Panc1 (cell line): ENCODE data around the gene ANKMY1. TPM values are rescaled to one million over a fixed set of nuclear protein-coding genes. Genes with fewer than 3 reads are reported as not detected.

Source experiments
- ATAC-seq: fragments of 200-7000 bp; cut with Tn5 transposase; 2 replicates; pipeline ENCODE4 v1.9.1; 2020; ENCODE audit warnings: mild to moderate bottlenecking, moderate library complexity
- BruUV-seq: library from RNA; stranded (reverse); fragments of 400-500 nt; replicated peaks from 2 replicates; lab custom pipeline; 2021; lab: Mats Ljungman, UMichigan
- CTCF ChIA-PET: fragments of 300-600 bp; sonication (Branson Sonifier 250); formaldehyde crosslinking; loops from one replicate; lab custom pipeline; 2022; ENCODE audit warnings: antibody characterized with exemption; lab: Charles Lee
- POLR2A ChIA-PET: fragments of 300-600 bp; sonication (Branson Sonifier 250); formaldehyde crosslinking; loops from one replicate; lab custom pipeline; 2022; ENCODE audit warnings: antibody characterized with exemption; lab: Charles Lee
- DNase-seq: peaks from one replicate; pipeline ENCODE4 v3.0.0-alpha.2; 2010; ENCODE audit warnings: low read depth, low spot score
- H3K27ac ChIP-seq: 2 replicates; pipeline ENCODE4 v1.5.1; 2011; ENCODE audit warnings: mild to moderate bottlenecking, low read length, inconsistent platforms
- H3K27me3 ChIP-seq: fragments of 200-500 bp; sonication (Bioruptor generic); 2 replicates; pipeline ENCODE4 v1.6.0; 2014; ENCODE audit warnings: low read length, inconsistent platforms; ENCODE audit not compliant: control insufficient read depth, insufficient read depth
- H3K36me3 ChIP-seq: fragments of 200-500 bp; sonication (Bioruptor generic); 2 replicates; pipeline ENCODE4 v1.5.1; 2014; ENCODE audit warnings: inconsistent platforms, mild to moderate bottlenecking, low read length, moderate library complexity; ENCODE audit not compliant: control insufficient read depth, insufficient read depth
- H3K4me1 ChIP-seq: 2 replicates; pipeline ENCODE4 v1.5.1; 2011; ENCODE audit warnings: inconsistent platforms, mild to moderate bottlenecking, low read length, moderate library complexity; ENCODE audit not compliant: control insufficient read depth, insufficient read depth
- H3K4me3 ChIP-seq, 2 experiments: 2 replicates each; pipeline ENCODE4 v1.5.1; 2011 to 2012; ENCODE audit warnings: low read depth in 2 of 2, low read length in 2 of 2, mild to moderate bottlenecking in 2 of 2, inconsistent platforms in 1 of 2, moderate library complexity in 1 of 2
- H3K9me3 ChIP-seq: fragments of 200-500 bp; sonication (Bioruptor generic); 2 replicates; pipeline ENCODE4 v1.5.1; 2014; ENCODE audit warnings: low read depth, mild to moderate bottlenecking, inconsistent platforms, low read length, moderate library complexity; ENCODE audit not compliant: control insufficient read depth, insufficient read depth
- POLR2AphosphoS5 ChIP-seq: IDR thresholded peaks from 2 replicates; pipeline ENCODE4 v1.6.1; 2012; ENCODE audit warnings: mild to moderate bottlenecking, low read depth, low read length, moderate library complexity
- SIN3A ChIP-seq: IDR thresholded peaks from 2 replicates; pipeline ENCODE4 v1.6.1; 2012; ENCODE audit warnings: low read depth, mild to moderate bottlenecking, low read length, moderate library complexity, borderline replicate concordance; ENCODE audit not compliant: insufficient read depth
- TCF7L2 ChIP-seq: IDR thresholded peaks from 2 replicates; pipeline ENCODE4 v1.6.1; 2011; ENCODE audit warnings: mild to moderate bottlenecking, low read depth, low read length, inconsistent platforms
- in situ Hi-C: cut with HindIII; loops from 2 replicates; pipeline ENCODE4 v1.10.0; 2016; ENCODE audit warnings: low sequenced_read_pairs, low pct_unique_long_range_greater_than_20kb
- intact Hi-C: fragments of 100-400 bp; cut with micrococcal nuclease; formaldehyde crosslinking; loops from one replicate; pipeline ENCODE4 v1.10.0; 2022; ENCODE audit not compliant: unreplicated experiment
- total RNA-seq: library from RNA; stranded (reverse); gene quantifications from one replicate; pipeline ENCODE4 v1.2.1, GENCODE V29; 2021; ENCODE audit not compliant: unreplicated experiment
- TF ChIP-seq, protein P1 (sequence below): fragments of 450-650 bp; IDR thresholded peaks from 2 replicates; pipeline ENCODE4 v1.5.1; 2017; ENCODE audit warnings: mild to moderate bottlenecking
- TF ChIP-seq, protein P2 (sequence below), 2 experiments: IDR thresholded peaks; 2 replicates each; pipeline ENCODE4 v1.6.1; 2011 to 2012; ENCODE audit warnings: low read depth in 2 of 2, control low read depth in 1 of 2, low read length in 1 of 2, mild to moderate bottlenecking in 1 of 2, moderate library complexity in 1 of 2; ENCODE audit not compliant: insufficient read depth in 1 of 2

The ANKMY1 gene
- total RNA-seq, 1 experiment from 2014 or later = 19.5 TPM

DNA sequence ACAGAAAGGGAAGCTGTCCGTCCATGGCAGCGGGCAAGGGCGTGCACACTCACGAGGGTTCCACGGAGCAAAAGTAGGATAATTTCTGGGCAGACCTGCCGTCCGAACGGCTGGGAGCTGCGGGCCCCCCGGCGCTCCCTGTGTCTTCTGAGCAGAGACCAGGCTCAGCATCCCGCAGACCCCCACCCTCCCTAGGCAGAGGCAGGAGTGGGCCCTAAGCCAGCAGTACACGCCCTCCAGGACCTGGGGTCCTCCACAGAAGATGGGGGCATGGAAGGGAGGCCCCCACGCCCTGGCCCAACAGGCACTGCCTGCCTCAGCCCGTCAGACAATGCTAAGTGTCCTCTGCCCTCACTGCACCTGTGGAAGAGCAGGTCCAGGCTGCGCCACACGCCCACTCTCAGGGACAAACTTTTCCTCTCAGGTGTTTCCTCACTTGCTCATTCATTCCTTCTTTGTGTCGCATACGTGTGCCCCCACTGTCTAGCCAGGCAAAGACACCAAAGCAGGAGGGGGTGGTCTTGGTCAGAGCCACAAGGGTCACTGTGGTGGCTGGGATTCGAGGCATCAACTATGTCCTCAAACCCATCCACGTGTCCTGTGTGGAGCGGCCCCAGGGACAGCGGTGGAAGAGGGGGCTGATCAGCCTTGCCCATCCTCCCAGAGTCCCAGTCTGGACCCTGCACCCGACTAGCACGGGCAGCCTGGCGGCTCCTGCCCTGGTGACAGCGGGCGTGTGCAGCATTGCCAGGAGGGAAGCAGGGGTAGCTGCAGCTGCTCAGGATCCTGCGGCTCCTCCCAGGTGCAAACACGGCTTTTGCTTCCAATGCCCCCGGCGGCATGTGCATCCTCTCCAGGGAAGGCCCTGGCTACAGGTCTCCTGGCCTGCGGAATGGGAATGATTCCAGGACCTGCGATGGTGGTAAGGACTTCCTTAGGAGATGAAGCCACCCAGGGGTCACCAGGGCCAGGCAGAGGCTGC lies 124.7 kb downstream of the ANKMY1 start:
- BruUV-seq = no TSS peak
- intact Hi-C loops = no loop called here
- H3K36me3 ChIP-seq = no peaks in the 10 kb centered on the region; the same call in 1 of the 2 replicates
- H3K27ac ChIP-seq = no peak overlapping the region; the same call in 1 of the 2 replicates
- ATAC-seq (no peak), DNase-seq (no peak)
- ChIA-PET POLR2A (no interaction called here), CTCF (no interaction called here)
- in situ Hi-C loops = no loop called here
- peaks cover 12% of the 10 kb centered on the region for H3K4me1 ChIP-seq
- TF ChIP-seq, protein P1, sequence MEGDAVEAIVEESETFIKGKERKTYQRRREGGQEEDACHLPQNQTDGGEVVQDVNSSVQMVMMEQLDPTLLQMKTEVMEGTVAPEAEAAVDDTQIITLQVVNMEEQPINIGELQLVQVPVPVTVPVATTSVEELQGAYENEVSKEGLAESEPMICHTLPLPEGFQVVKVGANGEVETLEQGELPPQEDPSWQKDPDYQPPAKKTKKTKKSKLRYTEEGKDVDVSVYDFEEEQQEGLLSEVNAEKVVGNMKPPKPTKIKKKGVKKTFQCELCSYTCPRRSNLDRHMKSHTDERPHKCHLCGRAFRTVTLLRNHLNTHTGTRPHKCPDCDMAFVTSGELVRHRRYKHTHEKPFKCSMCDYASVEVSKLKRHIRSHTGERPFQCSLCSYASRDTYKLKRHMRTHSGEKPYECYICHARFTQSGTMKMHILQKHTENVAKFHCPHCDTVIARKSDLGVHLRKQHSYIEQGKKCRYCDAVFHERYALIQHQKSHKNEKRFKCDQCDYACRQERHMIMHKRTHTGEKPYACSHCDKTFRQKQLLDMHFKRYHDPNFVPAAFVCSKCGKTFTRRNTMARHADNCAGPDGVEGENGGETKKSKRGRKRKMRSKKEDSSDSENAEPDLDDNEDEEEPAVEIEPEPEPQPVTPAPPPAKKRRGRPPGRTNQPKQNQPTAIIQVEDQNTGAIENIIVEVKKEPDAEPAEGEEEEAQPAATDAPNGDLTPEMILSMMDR = no peak
- TF ChIP-seq SIN3A = no peak
- no peak for TF ChIP-seq TCF7L2
- TF ChIP-seq POLR2AphosphoS5 = no peak
- TF ChIP-seq, protein P2, sequence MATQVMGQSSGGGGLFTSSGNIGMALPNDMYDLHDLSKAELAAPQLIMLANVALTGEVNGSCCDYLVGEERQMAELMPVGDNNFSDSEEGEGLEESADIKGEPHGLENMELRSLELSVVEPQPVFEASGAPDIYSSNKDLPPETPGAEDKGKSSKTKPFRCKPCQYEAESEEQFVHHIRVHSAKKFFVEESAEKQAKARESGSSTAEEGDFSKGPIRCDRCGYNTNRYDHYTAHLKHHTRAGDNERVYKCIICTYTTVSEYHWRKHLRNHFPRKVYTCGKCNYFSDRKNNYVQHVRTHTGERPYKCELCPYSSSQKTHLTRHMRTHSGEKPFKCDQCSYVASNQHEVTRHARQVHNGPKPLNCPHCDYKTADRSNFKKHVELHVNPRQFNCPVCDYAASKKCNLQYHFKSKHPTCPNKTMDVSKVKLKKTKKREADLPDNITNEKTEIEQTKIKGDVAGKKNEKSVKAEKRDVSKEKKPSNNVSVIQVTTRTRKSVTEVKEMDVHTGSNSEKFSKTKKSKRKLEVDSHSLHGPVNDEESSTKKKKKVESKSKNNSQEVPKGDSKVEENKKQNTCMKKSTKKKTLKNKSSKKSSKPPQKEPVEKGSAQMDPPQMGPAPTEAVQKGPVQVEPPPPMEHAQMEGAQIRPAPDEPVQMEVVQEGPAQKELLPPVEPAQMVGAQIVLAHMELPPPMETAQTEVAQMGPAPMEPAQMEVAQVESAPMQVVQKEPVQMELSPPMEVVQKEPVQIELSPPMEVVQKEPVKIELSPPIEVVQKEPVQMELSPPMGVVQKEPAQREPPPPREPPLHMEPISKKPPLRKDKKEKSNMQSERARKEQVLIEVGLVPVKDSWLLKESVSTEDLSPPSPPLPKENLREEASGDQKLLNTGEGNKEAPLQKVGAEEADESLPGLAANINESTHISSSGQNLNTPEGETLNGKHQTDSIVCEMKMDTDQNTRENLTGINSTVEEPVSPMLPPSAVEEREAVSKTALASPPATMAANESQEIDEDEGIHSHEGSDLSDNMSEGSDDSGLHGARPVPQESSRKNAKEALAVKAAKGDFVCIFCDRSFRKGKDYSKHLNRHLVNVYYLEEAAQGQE (IDR thresholded peaks at IDR 0.05; ENCODE audit: insufficient read depth in 1 of 2, low read depth in 2 of 2, low read length in 1 of 2) = no peak
- no peaks in the 10 kb centered on the region for H3K9me3 ChIP-seq
- no peak overlapping the region for H3K4me3 ChIP-seq
- no peaks in the 10 kb centered on the region for H3K27me3 ChIP-seq

DNA sequence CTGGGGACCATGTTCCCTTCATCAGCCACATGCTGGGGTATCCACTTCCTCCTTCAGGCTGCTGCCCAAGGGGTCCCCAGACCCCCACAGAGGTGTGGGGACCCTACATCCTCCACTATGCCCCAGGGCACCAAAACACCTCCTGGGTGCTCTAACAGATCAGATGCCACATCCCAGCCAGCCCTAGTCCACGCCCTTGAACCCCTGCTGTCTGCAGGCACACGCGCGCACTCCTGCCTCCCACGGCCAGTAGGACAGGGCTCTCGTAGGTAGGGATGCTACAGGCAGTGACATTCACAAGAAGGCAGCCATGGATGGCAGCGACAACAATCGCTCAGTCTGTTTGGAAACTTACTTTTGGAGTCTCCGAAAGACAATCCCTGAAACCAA lies 125.4 kb downstream of the ANKMY1 start:
- TF ChIP-seq SIN3A = no peak
- TF ChIP-seq, protein P2 (IDR thresholded peaks at IDR 0.05; ENCODE audit: insufficient read depth in 1 of 2, low read depth in 2 of 2, low read length in 1 of 2) = no peak
- TF ChIP-seq POLR2AphosphoS5 = no peak
- TF ChIP-seq TCF7L2 = no peak
- TF ChIP-seq, protein P1 = no peak
- no peak for ATAC-seq
- DNase-seq = no peak
- Histone ChIP-seq H3K9me3 (no peaks in the 10 kb centered on the region), H3K4me1 (peaks cover 10% of the 10 kb centered on the region), H3K4me3 (no peak overlapping the region), H3K36me3 (no peaks in the 10 kb centered on the region; the same call in 1 of the 2 replicates), H3K27ac (no peak overlapping the region), H3K27me3 (no peaks in the 10 kb centered on the region)
- ChIA-PET CTCF (no interaction called here), POLR2A (no interaction called here)
- no TSS peak for BruUV-seq
- intact Hi-C loops = no loop called here
- in situ Hi-C loops = no loop called here
